Tibial nerve (tissue), 4 donors: Measurements from ENCODE around the gene KDELR3.

Experiments
- CTCF ChIP-seq, 5 experiments: fragments of 200-600 bp in 3 of 5; fragments of 450-650 bp in 2 of 5; sonication (generic) in 3 of 5; IDR thresholded peaks; one replicate each; pipeline ENCODE4 v1.5.1; 2016 to 2019; ENCODE audit warnings: antibody characterized with exemption in 5 of 5, mild to moderate bottlenecking in 3 of 5, moderate library complexity in 2 of 5
- EP300 ChIP-seq, 2 donors: sonication (generic); formaldehyde crosslinking; IDR thresholded peaks; one replicate each; pipeline ENCODE4 v1.6.1; 2017; ENCODE audit warnings: antibody characterized with exemption in 2 of 2, mild to moderate bottlenecking in 1 of 2
- POLR2A ChIP-seq, 2 donors: fragments of 450-650 bp; IDR thresholded peaks; one replicate each; pipeline ENCODE4 v1.6.1; 2017; ENCODE audit warnings: antibody characterized with exemption in 2 of 2, mild to moderate bottlenecking in 2 of 2, moderate library complexity in 2 of 2

GRCh38 chr22:38461414-38462081 lies 6.3 kb upstream of the KDELR3 start:
- TF ChIP-seq CTCF (IDR thresholded peaks at IDR 0.05) = peak in 2 of 5 experiments; percentile 9 to 38
- peak in 1 of 2 donors; percentile 19 for TF ChIP-seq POLR2A (IDR thresholded peaks at IDR 0.05)
- TF ChIP-seq EP300 (IDR thresholded peaks at IDR 0.05) = peak in 1 of 2 donors; percentile 36
